Astrocyte (in vitro differentiated cells and primary cell): ENCODE data around the gene PML.

Experiments
- EZH2 ChIP-seq: IDR thresholded peaks from 2 replicates; pipeline ENCODE4 v1.6.1; 2012; ENCODE audit warnings: mild to moderate bottlenecking, low read length, inconsistent platforms; ENCODE audit not compliant: insufficient read depth
- TF ChIP-seq, protein P1 (sequence below): IDR thresholded peaks from 2 replicates; pipeline ENCODE4 v1.5.1; 2011; ENCODE audit warnings: low read depth, mild to moderate bottlenecking, inconsistent platforms, low read length, moderate library complexity; ENCODE audit not compliant: insufficient read depth

DNA sequence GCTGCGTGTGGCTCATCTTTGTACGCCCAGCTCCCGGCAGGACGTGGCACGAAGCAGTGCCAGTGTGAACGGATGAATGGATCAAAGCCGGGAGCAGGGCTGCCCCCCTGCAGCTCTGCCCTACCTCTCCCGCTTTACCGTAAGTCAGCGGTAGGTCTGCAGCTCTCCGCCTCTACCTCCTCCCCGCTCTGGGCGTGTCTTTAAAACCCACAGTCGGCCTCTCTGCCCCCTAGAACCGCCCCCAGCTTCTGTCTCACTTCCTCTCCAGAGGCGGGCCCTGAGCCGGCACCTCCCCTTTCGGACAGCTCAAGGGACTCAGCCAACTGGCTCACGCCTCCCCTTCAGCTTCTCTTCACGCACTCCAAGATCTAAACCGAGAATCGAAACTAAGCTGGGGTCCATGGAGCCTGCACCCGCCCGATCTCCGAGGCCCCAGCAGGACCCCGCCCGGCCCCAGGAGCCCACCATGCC, at the start of gene PML:
- TF ChIP-seq, protein P1, sequence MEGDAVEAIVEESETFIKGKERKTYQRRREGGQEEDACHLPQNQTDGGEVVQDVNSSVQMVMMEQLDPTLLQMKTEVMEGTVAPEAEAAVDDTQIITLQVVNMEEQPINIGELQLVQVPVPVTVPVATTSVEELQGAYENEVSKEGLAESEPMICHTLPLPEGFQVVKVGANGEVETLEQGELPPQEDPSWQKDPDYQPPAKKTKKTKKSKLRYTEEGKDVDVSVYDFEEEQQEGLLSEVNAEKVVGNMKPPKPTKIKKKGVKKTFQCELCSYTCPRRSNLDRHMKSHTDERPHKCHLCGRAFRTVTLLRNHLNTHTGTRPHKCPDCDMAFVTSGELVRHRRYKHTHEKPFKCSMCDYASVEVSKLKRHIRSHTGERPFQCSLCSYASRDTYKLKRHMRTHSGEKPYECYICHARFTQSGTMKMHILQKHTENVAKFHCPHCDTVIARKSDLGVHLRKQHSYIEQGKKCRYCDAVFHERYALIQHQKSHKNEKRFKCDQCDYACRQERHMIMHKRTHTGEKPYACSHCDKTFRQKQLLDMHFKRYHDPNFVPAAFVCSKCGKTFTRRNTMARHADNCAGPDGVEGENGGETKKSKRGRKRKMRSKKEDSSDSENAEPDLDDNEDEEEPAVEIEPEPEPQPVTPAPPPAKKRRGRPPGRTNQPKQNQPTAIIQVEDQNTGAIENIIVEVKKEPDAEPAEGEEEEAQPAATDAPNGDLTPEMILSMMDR, result no peak
- no peak for TF ChIP-seq EZH2
